Measurements from ENCODE around the gene PCDHGC4. TPM values are rescaled to one million over a fixed set of nuclear protein-coding genes. Genes with fewer than 3 reads are reported as not detected.
A peak's percentile ranks its signal among the peaks of the same experiment; 100 is the strongest.

PCDHGC4 gene
- total RNA-seq, 1 donor from 2014 or later, result 2.5 TPM

DNA sequence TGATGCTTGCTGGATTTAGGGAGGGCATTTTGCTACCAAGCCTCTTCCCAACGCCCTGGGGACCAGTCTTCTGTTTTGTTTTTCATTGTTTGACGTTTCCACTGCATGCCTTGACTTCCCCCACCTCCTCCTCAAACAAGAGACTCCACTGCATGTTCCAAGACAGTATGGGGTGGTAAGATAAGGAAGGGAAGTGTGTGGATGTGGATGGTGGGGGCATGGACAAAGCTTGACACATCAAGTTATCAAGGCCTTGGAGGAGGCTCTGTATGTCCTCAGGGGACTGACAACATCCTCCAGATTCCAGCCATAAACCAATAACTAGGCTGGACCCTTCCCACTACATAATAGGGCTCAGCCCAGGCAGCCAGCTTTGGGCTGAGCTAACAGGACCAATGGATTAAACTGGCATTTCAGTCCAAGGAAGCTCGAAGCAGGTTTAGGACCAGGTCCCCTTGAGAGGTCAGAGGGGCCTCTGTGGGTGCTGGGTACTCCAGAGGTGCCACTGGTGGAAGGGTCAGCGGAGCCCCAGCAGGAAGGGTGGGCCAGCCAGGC is 27.0 kb downstream of the PCDHGC4 start:
- DNase-seq (ENCODE audit: extremely low read depth, low read depth, low spot score), result no peak

DNA sequence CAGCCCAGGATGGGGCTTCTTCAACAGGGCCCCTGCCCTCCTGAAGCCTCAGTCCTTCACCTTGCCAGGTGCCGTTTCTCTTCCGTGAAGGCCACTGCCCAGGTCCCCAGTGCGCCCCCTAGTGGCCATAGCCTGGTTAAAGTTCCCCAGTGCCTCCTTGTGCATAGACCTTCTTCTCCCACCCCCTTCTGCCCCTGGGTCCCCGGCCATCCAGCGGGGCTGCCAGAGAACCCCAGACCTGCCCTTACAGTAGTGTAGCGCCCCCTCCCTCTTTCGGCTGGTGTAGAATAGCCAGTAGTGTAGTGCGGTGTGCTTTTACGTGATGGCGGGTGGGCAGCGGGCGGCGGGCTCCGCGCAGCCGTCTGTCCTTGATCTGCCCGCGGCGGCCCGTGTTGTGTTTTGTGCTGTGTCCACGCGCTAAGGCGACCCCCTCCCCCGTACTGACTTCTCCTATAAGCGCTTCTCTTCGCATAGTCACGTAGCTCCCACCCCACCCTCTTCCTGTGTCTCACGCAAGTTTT is 27.6 kb downstream of the PCDHGC4 start:
- DNase-seq (ENCODE audit: extremely low read depth, low read depth, low spot score), result no peak

DNA sequence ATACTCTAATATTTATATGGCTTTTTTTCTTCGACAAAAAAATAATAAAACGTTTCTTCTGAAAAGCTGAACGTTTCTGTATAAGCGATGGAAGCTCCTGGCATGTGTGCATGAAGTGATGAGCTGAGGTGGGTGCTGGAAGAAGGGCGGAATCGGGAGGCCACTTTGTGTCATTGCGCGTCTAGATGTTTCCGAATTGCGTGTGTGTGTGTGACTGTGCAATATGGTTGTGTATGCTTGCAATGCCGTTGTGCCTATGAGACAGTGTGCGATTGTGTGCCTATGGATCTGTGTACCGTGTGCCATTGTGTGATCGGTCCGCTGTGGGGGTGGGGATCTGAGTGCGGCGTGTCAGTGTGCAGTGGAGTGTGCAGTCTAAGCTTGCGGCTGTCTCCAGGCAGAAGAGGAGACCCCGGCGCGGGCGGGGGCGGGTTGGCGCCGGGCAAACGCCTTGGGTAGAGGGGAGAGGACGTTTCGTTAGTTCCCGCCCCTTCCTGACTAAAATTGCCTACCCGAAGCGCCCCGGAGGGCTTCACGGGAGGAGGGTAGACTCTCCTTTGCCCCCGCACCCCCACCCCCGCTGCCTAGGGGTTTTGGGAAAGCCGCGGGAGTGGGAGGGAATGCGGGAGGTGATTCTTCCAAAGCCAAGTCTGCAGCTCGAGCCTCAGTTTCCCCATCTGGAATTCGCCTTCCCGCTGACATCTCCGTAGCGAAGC is 28.2 kb downstream of the PCDHGC4 start:
- no peak for DNase-seq (ENCODE audit: extremely low read depth, low read depth, low spot score)

DNA sequence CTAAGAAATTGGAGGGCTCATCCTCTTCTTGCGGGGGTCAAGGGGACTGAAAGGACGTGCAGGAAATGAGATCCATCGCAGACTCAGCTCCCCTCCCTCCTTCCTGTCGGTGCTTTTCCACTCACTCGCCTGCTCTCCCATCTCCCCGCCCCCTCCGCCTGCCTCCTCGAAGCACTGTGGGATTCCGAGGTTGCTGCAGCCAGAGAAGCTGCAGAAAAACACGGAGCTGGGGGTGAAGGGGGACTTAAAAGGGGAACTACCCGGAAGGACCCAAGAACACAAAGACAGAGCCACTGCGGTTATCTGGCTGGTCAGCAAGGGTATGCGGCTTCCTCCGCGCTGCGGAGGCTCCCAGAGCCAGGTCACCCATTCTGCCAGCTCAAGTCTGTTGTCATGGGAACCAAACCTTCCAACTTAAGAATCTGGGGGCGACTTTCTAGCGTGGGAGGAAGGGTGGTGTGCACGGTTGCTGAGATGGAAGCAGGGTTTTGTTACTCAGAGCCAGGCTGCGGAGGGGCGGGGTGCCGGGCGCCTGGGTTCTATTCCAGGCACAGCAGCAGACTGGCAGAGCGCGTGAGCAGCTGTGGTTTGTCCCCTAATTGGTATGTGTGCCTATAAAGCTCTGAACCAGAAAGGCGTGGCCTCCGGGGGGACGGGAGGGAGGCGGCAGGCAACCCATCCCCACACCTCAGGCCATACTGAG is 28.9 kb downstream of the PCDHGC4 start:
- DNase-seq (ENCODE audit: extremely low read depth, low read depth, low spot score), result no peak

DNA sequence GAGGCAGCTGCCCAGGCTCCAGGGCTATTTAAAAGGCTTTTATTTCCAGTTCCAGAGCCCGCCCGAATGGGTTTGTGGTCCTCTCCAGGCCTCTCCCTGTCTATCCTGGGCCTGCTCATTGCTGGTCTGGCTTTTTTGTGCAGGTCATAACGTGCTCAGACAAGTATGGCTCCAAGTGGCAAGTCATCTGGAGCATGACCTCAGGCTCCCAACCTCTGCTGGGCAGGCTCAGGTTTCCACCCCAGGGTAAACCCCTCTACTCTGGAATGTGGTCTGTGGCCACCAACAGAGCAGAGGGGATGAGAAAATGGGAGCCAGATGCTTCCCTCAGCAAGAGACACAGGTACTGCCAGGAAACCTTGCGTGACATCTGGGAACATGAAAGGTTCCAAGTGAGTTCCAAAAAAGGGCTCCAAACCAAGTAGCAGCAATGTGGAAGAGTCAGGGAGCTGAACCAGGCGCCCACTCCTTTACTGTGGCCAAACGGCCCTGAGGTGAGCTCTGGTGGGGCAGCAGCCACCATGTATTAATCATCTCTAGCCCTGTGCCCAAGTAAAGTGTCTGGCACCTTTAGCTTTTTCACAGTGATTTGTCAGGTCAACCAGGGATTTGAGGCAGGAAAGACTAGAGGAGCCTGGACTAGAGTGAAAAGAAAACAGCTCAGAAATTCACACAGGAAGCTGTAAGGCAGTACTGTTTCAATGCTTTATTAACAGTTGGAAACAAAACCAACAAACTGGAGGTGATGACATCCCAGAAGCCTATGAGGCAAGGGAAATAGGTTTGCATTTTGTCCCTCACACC is 29.7 kb downstream of the PCDHGC4 start:
- DNase-seq (ENCODE audit: extremely low read depth, low read depth, low spot score), result no peak

DNA sequence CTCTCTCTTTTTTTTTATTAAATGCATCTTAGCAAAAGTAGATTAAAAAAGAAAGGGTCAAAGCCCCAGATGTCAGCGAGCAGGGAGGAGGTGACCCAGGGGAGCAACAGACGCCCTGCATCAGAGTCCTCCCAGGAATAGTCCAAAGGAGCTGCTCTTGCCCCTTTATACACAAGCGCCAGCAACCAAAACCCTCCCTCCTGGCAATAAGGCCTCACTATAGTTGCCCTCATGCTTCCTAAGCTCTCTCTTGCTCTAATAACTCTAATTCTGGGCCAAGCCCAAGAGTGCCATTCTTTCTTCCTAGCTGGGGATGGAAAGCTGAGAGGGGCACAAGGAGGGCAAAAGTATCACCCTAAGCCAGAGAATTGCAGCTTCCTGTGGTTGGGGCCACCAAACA is 30.3 kb downstream of the PCDHGC4 start:
- no peak for DNase-seq (ENCODE audit: extremely low read depth, low read depth, low spot score)

DNA sequence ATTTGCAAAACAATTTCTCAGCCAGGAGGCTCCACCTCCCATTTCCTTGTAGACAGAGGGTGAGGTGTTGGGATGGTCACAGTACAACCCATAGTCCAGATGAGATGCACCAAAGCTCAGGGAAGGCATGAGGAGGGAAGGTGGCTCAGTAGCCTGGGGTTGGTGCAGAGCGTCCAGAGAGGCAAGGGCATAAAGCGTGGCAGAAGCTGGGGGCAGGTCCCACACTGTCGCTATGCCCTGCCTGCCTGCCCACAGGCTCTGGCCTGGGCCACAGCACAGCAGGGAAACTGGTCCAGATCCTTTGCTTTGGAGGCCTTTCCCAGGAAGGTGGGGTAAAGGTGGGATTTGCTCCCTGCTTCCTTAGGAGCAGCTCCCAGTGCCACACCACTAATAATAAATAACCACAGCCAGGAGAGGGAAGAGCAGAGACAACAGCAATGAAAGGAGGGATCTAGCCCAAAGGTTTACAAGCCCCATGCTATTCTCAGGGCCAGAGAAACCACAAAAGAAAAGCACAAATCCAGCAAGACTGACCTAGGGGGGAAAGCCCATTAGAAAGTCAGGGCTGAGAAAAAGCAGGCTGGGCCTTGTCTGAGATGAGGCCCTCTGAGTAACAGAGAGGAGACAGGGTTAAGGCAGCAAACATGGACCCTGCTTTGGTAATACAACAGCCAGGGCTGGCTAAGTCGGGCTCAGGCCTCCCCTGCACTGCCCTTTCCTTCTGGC is 31.3 kb downstream of the PCDHGC4 start:
- no peak for DNase-seq (ENCODE audit: extremely low read depth, low read depth, low spot score)

DNA sequence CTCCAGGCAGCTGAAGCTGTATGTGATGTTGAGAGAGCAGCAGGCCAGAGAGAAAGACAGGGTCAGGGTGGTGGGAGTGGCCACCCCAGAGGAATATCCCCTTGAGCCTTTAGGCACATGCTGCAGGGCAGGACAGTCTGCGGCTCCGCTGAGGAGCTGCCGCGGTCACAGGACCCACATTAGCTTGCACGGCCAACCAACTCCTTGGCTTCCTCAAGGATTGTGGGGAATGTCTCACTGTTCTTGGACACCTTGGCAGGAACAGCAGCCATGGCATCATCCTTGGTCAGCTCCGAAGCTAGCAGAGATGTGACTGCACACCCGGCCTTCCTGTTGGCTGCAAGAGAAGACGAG is 31.8 kb downstream of the PCDHGC4 start:
- DNase-seq (ENCODE audit: extremely low read depth, low read depth, low spot score), result no peak

DNA sequence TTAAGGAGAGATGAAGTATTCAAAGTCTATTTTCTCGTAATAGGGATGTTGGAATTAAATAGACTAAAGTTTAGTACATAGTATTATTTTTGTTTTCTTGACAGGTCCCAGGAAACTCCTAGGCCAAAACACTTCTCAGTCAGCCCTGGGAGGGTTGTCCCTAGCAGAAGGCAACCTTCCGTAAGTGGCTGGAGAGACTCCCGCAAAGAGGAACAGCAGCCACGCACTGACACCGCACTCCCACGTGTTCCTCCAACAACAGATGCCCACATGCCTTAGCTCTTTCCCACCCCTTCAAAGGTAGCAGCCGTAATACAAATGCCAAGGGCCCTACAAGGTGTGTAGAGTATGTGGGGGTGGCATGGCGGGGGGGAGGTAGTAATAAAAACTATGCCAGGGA is 32.5 kb downstream of the PCDHGC4 start:
- no peak for DNase-seq (ENCODE audit: extremely low read depth, low read depth, low spot score)

DNA sequence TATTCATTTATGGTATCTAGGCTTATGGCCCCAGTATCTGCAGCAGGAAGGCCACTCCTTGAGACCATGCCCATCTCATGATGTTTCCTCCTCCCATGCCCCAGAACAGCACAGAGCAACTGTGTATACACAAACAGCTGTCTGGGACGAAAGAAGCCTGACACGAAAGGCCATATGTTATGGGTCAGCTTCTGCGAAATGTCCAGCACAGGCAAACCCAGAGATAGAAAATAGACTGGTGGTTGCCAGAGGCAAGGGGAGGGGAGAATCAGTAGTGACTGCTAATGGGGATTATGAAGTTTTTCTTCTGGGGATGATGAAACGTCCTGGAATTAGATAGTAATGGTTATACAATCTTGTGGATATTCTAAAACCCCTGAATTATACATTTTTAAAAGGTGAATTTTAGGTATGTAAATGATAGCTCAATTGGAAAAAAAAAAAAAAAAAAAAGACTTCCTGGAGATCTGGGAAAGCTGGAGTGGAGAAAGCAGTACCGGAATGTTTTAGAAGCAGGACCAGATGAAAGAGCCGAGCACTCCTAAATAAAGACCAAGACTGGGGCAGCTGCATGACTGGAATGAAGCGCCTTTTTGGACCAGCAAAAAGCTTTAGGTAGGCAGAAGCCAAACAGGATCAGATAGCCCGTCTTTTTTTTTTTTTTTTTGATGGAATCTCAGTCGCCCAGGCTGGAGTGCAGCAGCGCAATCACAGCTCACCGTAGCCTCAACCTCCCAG is 33.2 kb downstream of the PCDHGC4 start:
- no peak for DNase-seq (ENCODE audit: extremely low read depth, low read depth, low spot score)

DNA sequence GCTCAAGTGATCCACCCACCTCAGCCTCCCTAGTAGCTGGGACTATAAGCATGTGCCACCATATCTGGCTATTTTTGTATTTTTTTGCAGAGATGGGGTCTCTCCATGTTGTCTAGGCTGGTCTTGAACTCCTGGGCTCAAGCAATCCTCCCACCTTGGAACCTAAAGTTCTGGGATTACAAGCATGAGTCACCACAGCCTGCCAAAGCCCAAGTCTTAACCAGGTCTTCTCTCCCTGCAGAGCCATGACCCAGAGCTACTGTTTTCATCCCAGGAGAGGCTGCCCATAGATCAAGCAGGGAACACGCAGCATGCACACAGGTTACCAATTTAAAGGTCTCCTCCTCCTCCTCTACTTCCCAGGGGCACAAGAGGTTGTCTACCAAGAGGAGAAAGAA is 33.8 kb downstream of the PCDHGC4 start:
- DNase-seq (ENCODE audit: extremely low read depth, low read depth, low spot score), result no peak

DNA sequence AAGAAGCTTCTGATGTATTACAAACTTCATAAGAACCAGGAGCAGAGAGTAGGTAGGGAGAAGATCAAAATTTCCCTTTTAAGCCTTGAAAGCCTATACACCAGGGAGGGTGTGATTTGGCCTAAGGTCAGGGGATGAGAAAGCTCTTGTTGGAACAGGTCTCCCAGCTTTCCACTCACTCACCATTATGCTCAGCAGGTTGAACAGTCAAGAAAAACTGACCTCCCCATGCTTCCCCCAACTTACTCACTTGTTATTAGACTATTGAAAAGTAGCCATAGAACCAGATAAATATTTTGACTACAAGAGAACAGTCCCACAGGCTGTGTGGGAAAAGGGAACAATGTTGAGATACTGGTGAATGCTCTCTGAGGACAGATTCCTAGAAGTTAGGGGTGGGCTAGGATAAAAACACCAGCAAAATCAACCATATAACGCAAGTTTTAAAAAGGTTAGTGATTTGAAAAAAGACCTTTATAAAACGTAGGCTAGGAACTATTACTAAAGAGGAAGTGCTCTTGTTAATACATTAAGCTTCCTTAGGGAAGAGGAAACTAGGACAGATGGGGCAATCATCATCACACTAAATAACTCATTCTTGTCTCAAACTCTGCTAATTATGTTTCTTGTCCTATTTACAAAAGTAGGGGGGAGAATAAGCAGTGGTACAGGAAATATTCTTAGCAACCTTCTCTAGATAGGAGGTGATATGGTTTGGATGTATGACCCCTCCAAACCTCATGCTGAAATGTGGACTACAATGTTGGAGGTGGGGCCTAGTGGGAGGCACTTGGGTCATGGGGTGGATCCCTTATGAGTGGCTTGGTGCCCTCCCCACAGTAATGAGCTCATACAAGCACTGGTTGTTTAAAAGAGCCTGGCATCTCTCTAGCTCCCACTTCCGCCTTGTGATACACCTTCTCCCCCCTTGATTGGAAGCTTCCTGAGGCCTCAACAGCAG is 35.1 kb downstream of the PCDHGC4 start:
- no peak for DNase-seq (ENCODE audit: extremely low read depth, low read depth, low spot score)

DNA sequence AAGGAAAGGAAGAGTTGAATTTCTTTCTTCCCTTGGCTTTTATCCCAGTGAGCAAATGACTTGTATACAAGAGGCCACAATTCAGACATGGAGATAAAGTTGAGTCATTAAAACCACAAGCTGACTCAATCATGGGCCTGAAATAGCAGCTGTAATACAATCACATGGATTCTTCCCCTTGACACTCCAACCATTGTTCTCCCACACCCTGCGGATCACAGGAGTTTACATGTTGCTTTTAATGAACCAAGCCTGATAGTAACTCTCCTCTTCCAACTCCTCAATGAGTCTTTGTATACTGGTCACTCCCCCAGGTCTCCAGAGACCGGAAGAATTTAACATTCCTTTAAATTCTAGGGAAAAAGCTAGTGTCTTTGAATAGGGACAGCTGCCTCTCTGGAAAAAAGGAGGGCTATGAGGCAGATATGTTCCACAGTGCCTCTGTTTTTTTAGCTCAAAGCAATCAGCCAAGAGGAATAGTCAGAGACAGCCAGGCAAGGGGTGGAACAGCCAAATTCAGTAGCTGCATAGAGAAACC is 36.5 kb downstream of the PCDHGC4 start:
- DNase-seq (ENCODE audit: extremely low read depth, low read depth, low spot score), result peak; percentile 87

DNA sequence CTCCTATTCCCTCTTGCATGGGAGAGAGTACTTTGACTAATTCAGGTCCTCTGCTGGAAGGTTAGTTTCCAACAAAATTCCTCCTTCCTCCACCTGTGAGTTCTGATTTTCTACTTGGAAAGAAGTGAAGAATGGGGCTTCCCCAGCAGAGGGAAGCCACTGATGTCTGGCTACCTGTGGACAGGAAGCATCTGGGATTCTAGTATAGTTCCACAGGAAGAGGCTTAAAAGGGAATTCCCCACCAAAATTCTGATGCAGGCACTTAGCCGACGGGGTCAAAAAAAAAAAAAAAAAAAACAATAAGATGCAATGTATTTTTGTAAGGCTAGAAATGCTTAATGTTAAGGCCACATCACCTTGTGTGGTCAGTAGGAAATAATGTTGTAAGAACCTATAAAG is 37.5 kb downstream of the PCDHGC4 start:
- no peak for DNase-seq (ENCODE audit: extremely low read depth, low read depth, low spot score)

DNA sequence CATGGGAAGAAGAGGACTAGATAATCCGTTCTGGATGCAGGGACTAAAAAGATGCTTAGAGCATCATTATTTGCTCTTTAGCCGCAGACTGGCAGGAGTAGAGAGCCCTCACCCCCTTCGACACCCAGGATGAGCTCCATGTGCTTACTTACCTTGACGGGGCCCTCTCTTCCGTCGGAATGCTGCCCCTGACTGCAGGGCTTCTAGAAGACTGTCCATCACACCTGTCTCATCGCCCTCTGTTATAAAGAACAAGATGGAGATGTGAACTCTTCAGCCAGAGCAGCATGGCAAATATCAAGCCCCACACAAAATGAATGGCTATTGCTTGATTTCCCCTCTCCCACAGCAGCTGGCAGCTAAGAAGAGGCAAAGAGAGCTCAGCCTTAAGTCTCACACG is 39.2 kb downstream of the PCDHGC4 start:
- no peak for DNase-seq (ENCODE audit: extremely low read depth, low read depth, low spot score)

DNA sequence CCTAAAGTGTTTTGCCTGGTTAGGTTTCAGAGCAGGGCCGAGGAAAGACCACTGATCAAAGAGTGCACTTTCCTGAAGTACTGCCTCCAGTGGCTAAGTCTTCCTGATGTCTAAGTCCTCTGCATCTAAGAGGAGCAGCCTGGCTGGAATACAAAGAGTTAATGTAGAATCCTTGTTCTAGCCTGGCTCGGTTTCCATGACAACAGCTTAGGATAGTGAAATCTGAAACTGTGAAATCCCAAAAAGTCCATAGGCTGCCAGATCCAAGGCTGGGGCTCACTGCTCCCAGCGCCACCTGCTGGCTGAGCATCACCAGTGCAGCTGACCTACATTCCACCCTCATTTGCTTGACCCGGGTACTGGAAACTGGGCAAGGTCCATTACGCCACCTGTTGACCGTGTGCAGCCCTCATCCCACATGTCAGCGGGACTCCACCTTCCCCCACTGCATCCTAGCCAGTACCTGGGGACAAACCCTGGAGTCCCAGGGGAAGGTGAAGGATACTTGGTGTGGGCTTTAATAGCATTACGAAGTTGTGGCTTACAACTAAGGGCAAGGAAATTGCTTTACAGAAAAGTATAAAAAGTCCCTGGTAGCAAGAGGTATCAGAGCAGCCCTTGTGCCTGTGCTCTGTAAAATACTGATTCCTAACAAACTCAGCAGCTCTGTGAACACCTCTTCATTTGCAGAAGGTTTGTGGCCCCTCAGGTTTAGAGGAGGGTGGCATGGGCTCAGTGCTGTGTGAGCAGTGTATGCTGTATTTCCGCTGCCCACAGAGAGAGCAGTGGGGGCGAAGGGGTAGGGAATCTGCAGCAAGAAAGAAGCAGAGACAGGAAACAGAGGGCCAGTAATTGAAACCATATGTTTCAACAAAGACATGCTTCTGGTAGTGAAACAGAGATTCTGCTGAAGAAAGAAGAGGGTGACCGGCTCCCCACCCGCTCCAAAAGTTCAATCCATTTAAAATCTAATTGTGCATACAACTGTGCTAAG is 40.1 kb downstream of the PCDHGC4 start:
- DNase-seq (ENCODE audit: extremely low read depth, low read depth, low spot score), result peak; percentile 73

DNA sequence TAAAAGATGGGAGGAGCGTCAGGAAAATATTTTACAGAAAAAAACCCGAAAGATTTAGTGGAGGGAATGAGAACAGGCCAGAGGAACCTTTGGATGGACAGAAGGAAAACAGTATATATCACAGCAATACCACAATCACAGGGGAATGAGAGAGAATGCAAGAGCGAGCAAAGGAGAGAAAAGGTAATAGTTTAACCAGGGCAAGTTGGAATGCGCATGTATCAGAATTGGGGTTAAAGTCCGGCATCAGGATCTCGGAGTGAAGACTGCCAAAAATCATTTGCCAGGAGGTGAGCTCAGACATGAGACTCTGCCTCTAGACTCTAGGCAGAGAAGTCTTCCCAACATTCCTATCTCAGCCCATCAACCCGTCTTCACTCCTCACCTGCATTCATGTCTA is 40.8 kb downstream of the PCDHGC4 start:
- no peak for DNase-seq (ENCODE audit: extremely low read depth, low read depth, low spot score)
